HL-60 (cell line): ENCODE data around the gene HNRNPLL.

Experiments used
- GABPA ChIP-seq: IDR thresholded peaks from 2 replicates; pipeline ENCODE4 v1.6.1; 2012; ENCODE audit warnings: low read depth
- POLR2AphosphoS5 ChIP-seq: IDR thresholded peaks from 2 replicates; pipeline ENCODE4 v1.6.1; 2012; ENCODE audit warnings: low read depth
- SPI1 ChIP-seq: IDR thresholded peaks from 2 replicates; pipeline ENCODE4 v1.6.1; 2012; ENCODE audit warnings: low read depth, mild to moderate bottlenecking, borderline replicate concordance
- TF ChIP-seq, protein P1 (sequence below): IDR thresholded peaks from one replicate; pipeline ENCODE4 v1.5.1; 2011; ENCODE audit warnings: low read length, control low read depth, inconsistent platforms; ENCODE audit not compliant: insufficient read depth
- TF ChIP-seq, protein P2 (sequence below): IDR thresholded peaks from 2 replicates; pipeline ENCODE4 v1.6.1; 2012; ENCODE audit warnings: low read depth; ENCODE audit not compliant: insufficient replicate concordance

DNA sequence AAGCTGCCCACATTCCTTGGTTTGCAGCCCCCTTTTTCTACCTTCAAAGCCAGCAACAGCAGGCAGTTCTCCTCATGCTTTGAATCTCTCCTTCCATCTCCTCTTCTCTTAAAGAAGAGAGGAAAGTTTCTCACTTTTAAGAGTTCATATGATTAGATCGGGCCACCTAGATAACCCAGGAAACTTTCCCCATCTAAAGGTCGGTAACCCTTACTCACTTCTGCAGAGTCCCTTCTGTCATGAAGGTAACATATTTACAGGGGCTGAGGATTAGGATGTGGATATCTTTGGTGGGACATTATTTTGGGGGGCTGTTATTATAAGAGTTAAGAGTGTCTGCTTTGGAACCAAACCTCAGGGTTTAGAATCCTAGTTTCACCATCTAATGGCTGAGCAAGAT lies 51.0 kb downstream of the HNRNPLL start:
- TF ChIP-seq, protein P1, sequence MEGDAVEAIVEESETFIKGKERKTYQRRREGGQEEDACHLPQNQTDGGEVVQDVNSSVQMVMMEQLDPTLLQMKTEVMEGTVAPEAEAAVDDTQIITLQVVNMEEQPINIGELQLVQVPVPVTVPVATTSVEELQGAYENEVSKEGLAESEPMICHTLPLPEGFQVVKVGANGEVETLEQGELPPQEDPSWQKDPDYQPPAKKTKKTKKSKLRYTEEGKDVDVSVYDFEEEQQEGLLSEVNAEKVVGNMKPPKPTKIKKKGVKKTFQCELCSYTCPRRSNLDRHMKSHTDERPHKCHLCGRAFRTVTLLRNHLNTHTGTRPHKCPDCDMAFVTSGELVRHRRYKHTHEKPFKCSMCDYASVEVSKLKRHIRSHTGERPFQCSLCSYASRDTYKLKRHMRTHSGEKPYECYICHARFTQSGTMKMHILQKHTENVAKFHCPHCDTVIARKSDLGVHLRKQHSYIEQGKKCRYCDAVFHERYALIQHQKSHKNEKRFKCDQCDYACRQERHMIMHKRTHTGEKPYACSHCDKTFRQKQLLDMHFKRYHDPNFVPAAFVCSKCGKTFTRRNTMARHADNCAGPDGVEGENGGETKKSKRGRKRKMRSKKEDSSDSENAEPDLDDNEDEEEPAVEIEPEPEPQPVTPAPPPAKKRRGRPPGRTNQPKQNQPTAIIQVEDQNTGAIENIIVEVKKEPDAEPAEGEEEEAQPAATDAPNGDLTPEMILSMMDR, result no peak
- TF ChIP-seq POLR2AphosphoS5 (0 out of 2 replicates have a peak, but pooled peaks have one; percentile 6), GABPA (no peak), SPI1 (no peak)
- TF ChIP-seq, protein P2, sequence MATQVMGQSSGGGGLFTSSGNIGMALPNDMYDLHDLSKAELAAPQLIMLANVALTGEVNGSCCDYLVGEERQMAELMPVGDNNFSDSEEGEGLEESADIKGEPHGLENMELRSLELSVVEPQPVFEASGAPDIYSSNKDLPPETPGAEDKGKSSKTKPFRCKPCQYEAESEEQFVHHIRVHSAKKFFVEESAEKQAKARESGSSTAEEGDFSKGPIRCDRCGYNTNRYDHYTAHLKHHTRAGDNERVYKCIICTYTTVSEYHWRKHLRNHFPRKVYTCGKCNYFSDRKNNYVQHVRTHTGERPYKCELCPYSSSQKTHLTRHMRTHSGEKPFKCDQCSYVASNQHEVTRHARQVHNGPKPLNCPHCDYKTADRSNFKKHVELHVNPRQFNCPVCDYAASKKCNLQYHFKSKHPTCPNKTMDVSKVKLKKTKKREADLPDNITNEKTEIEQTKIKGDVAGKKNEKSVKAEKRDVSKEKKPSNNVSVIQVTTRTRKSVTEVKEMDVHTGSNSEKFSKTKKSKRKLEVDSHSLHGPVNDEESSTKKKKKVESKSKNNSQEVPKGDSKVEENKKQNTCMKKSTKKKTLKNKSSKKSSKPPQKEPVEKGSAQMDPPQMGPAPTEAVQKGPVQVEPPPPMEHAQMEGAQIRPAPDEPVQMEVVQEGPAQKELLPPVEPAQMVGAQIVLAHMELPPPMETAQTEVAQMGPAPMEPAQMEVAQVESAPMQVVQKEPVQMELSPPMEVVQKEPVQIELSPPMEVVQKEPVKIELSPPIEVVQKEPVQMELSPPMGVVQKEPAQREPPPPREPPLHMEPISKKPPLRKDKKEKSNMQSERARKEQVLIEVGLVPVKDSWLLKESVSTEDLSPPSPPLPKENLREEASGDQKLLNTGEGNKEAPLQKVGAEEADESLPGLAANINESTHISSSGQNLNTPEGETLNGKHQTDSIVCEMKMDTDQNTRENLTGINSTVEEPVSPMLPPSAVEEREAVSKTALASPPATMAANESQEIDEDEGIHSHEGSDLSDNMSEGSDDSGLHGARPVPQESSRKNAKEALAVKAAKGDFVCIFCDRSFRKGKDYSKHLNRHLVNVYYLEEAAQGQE, result no peak
